ENCODE data around the gene NOP58. TPM values are rescaled to one million over a fixed set of nuclear protein-coding genes. Genes with fewer than 3 reads are reported as not detected.

NOP58 gene, protein sequence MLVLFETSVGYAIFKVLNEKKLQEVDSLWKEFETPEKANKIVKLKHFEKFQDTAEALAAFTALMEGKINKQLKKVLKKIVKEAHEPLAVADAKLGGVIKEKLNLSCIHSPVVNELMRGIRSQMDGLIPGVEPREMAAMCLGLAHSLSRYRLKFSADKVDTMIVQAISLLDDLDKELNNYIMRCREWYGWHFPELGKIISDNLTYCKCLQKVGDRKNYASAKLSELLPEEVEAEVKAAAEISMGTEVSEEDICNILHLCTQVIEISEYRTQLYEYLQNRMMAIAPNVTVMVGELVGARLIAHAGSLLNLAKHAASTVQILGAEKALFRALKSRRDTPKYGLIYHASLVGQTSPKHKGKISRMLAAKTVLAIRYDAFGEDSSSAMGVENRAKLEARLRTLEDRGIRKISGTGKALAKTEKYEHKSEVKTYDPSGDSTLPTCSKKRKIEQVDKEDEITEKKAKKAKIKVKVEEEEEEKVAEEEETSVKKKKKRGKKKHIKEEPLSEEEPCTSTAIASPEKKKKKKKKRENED
- 159 and 161 TPM in 2 replicates for total RNA-seq (2022)
- percentile 98 among the genes with signal in this experiment for Bru-seq, nascent RNA
- BruChase-seq, experiment 1, labeled RNA remaining after a 6-hour chase = percentile 96 among the genes with signal in this experiment
- percentile 96 among the genes with signal in this experiment for BruChase-seq, experiment 2, labeled RNA remaining after a 2-hour chase
- long read RNA-seq, transcript NOP58-201 (15 exons, 2,046 nt) = major isoform, 202 of 256 reads
- long read RNA-seq, partial matches to known transcripts = 32 of 256 reads
- long read RNA-seq, other reads (novel, unspliced or antisense) = 22 of 256 reads

DNA sequence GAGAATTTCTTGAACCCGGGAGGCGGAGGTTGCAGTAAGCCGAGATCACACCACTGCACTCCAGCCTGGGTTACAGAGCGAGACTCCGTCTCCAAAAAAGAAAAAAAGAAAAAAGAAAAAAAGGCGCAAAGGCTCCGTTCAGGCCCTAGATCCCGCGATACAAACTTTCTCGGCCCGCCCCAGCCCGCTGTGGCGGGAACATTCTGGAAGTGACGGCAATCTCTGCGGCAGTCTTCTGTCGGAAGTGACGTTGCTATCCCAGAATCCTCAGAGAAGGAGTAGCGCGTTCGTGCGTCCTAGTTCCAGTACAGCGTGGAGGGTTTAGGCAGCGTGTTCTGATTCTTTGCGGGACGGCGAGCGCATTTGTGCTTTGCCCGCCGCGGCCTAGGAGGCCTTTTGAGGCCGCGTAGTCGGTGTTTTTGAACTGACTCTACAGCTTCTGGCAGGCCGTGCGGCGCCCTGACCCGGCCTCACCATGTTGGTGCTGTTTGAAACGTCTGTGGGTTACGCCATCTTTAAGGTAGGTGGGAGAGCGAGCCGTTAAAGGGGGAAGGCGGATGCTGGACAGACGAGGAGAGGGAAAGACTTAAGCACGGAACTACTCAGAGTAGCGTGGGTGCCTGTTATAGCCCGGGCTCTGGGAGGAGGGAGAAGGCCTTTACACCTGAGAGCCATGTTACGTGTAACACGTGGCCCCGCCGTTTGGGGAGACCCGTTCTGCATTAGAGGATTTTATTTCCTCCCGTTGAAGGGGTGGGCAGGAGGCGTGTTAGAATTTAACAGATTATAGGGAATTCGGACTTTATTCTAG is at the start of gene NOP58:
Gene NOP58 (plus strand): TSS at position 297 of the 811 bp plus-strand sequence. CDS start 179 bp downstream, at position 476.
- intact Hi-C loops (cut with micrococcal nuclease; ENCODE audit: unreplicated experiment) = loop anchor here (5.0 kb wide), 1 partner anchor 78 kb away; no protein-coding TSS in a partner anchor
- H3K27me3 Mint-ChIP-seq (ENCODE audit: unreplicated experiment) = no peaks in the 10 kb centered on the region
- DNase-seq = peak; percentile 92
- peak within 1 kb of the TSS; percentile 58 for H3K4me3 Mint-ChIP-seq (ENCODE audit: low read depth, unreplicated experiment)
- peaks cover 17% of the 10 kb centered on the region for H3K36me3 Mint-ChIP-seq (ENCODE audit: insufficient read depth, unreplicated experiment)
- BruUV-seq (replicated peaks) = no TSS peak
- H3K9me3 Mint-ChIP-seq (ENCODE audit: low read depth, unreplicated experiment) = no peaks in the 10 kb centered on the region
- H3K27ac Mint-ChIP-seq (ENCODE audit: unreplicated experiment) = no peak within 1 kb of the TSS
- H3K4me1 Mint-ChIP-seq (ENCODE audit: low read depth, unreplicated experiment) = no peaks in the 10 kb centered on the region
- CTCF ChIA-PET = interaction anchor here (0.6 to 0.7 kb wide), 2 partner anchors 12 to 14 kb away, joined by 3 to 5 read pairs; no protein-coding TSS in a partner anchor
- TF ChIP-seq, protein P1, sequence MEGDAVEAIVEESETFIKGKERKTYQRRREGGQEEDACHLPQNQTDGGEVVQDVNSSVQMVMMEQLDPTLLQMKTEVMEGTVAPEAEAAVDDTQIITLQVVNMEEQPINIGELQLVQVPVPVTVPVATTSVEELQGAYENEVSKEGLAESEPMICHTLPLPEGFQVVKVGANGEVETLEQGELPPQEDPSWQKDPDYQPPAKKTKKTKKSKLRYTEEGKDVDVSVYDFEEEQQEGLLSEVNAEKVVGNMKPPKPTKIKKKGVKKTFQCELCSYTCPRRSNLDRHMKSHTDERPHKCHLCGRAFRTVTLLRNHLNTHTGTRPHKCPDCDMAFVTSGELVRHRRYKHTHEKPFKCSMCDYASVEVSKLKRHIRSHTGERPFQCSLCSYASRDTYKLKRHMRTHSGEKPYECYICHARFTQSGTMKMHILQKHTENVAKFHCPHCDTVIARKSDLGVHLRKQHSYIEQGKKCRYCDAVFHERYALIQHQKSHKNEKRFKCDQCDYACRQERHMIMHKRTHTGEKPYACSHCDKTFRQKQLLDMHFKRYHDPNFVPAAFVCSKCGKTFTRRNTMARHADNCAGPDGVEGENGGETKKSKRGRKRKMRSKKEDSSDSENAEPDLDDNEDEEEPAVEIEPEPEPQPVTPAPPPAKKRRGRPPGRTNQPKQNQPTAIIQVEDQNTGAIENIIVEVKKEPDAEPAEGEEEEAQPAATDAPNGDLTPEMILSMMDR (IDR thresholded peaks at IDR 0.05; ENCODE audit: unreplicated experiment) = no peak

DNA sequence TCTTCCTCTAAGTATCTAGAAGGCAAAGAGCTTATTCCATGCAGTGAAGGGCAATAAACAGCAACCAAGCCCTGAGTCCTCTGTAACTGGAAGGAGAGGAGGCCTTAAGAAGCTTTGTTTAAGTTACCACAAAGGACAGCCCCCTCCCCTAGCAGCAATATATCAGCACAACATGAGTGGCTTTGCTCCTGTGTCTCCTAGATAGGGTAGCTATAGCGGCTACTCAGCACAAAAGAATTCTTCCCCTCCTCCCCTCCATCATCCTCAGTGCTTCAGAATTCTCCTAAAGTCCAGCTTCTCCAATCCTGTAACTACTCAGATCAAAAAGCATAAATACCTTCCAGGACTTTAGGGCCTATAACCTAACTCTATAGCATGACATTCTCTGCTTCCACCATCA is 43.7 kb upstream of the NOP58 start:
- BruUV-seq (replicated peaks) = no TSS peak
- Mint-ChIP-seq H3K27me3 (ENCODE audit: unreplicated experiment) (no peaks in the 10 kb centered on the region), H3K27ac (ENCODE audit: unreplicated experiment) (no peak overlapping the region), H3K9me3 (ENCODE audit: low read depth, unreplicated experiment) (no peaks in the 10 kb centered on the region), H3K4me3 (ENCODE audit: low read depth, unreplicated experiment) (no peak overlapping the region), H3K36me3 (ENCODE audit: insufficient read depth, unreplicated experiment) (peaks cover 68% of the 10 kb centered on the region), H3K4me1 (ENCODE audit: low read depth, unreplicated experiment) (peaks cover 25% of the 10 kb centered on the region)
- no peak for DNase-seq
- intact Hi-C loops (cut with micrococcal nuclease; ENCODE audit: unreplicated experiment) = no loop called here
- TF ChIP-seq, protein P1 (IDR thresholded peaks at IDR 0.05; ENCODE audit: unreplicated experiment) = no peak
- CTCF ChIA-PET = interaction anchor here (0.6 kb wide), 1 partner anchor 33 kb away, joined by 3 read pairs; no protein-coding TSS in a partner anchor

DNA sequence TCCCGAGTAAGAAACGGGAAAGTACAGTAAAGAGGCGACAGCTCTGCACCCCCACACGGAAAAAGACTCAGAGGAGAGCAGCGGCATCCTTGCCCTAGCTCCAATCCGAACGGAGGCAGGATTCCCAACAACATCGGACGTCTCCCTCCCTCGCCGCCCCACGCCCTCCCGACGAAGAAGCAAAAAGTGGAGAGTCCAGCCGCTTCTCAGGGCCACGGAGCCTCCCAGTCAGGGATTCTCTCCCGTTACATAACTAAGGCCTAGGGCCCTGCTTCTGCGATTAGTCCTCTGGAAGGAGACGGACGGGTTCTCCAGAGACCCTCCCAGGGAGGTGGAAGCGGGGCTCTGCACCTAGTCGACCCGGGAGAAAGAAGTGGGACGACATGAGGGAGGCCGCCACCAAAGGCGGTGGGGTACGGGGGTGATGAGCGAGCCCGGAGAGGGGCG is 27.8 kb upstream of the NOP58 start:
- intact Hi-C loops (cut with micrococcal nuclease; ENCODE audit: unreplicated experiment) = no loop called here

More for the DNA sequence above, 27.8 kb upstream of the NOP58 start:
- CTCF ChIA-PET = no interaction called here
- no TSS peak for BruUV-seq (replicated peaks)
- peak; percentile 31 for DNase-seq
- peaks cover 10% of the 10 kb centered on the region for H3K4me1 Mint-ChIP-seq (ENCODE audit: low read depth, unreplicated experiment)
- H3K36me3 Mint-ChIP-seq (ENCODE audit: insufficient read depth, unreplicated experiment) = peaks cover 26% of the 10 kb centered on the region
- H3K27ac Mint-ChIP-seq (ENCODE audit: unreplicated experiment) = peak overlapping the region; percentile 79
- TF ChIP-seq, protein P1 (IDR thresholded peaks at IDR 0.05; ENCODE audit: unreplicated experiment) = no peak
- no peaks in the 10 kb centered on the region for H3K9me3 Mint-ChIP-seq (ENCODE audit: low read depth, unreplicated experiment)
- peak overlapping the region; percentile 87 for H3K4me3 Mint-ChIP-seq (ENCODE audit: low read depth, unreplicated experiment)
- H3K27me3 Mint-ChIP-seq (ENCODE audit: unreplicated experiment) = no peaks in the 10 kb centered on the region
